ENCODE results near the gene DMRTB1. TPM values are rescaled to one million over a fixed set of nuclear protein-coding genes. Genes with fewer than 3 reads are reported as not detected.

Gene DMRTB1
- total RNA-seq, 1 donor from 2014 or later: not detected

DNA sequence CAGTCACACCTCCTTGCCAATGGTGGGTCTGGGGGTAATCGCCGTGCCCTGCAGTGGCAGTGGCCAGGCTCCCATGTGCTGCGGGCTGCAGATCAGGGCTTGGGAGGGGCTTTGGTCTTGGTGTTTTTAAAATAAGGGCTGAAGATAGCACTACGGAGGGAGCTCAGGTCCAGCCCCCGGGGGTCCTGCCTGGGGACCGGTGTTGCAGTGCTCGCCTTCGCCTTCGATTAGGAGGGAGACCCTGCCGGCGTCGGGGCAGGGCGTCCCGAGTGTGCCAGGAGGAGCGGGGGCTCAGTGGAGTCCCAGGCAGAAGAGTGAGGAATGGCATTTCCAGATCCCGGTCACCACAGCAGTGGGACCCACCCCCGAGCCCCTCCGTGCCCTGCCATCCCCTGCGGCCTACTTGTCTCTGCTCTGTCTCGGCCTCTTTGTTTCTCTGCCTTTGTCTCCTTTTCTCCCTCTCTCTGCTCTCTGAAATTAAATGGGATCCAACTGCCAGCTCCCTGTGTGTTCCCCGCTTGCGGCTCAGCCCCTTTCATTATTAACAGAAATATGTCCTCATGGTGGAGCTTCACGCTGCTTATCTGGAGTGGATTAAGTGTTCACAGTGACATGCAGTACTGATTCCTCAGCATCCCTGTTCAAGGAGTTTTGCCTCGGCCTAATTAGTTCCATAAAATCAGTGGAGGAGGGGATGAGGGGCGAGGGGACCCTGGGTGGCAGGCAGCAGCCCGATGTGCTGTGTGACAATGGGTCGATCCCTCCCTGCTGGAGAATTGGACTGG lies 44.4 kb downstream of the DMRTB1 start:
- Mint-ChIP-seq H3K27me3 (ENCODE audit: low read depth) (peaks cover 4% of the 10 kb centered on the region), H3K9me3 (ENCODE audit: low read depth) (no peaks in the 10 kb centered on the region), H3K27ac (ENCODE audit: unreplicated experiment) (no peak overlapping the region), H3K4me3 (ENCODE audit: unreplicated experiment) (no peak overlapping the region), H3K4me1 (ENCODE audit: low read depth) (peaks cover 10% of the 10 kb centered on the region), H3K36me3 (ENCODE audit: low read depth) (peaks cover 2% of the 10 kb centered on the region)
- TF ChIP-seq, protein P1, sequence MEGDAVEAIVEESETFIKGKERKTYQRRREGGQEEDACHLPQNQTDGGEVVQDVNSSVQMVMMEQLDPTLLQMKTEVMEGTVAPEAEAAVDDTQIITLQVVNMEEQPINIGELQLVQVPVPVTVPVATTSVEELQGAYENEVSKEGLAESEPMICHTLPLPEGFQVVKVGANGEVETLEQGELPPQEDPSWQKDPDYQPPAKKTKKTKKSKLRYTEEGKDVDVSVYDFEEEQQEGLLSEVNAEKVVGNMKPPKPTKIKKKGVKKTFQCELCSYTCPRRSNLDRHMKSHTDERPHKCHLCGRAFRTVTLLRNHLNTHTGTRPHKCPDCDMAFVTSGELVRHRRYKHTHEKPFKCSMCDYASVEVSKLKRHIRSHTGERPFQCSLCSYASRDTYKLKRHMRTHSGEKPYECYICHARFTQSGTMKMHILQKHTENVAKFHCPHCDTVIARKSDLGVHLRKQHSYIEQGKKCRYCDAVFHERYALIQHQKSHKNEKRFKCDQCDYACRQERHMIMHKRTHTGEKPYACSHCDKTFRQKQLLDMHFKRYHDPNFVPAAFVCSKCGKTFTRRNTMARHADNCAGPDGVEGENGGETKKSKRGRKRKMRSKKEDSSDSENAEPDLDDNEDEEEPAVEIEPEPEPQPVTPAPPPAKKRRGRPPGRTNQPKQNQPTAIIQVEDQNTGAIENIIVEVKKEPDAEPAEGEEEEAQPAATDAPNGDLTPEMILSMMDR (IDR thresholded peaks at IDR 0.05): no peak
- peak; percentile 76 for DNase-seq (ENCODE audit: low spot score)

DNA sequence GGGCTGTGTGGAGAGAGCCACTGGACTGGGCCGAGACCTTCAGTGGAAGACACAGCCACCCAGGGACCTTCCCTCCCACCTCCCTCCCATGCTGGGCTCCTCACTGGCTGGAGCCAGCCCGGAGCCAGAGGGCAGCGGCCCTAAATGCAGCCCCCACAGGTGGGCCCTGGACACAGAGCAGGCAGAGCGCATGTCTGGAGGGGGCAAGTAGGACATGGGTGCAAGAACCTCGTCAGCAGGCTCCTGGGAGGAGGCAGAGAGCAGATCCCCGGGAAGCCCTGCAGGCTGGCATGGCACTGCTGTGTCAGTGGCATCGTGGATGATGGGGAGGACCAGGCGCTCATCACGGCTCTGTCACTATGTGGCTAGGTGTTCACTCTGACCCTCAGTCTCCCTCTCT lies 45.7 kb downstream of the DMRTB1 start:
- Mint-ChIP-seq H3K4me1 (ENCODE audit: low read depth) (peaks cover 5% of the 10 kb centered on the region), H3K9me3 (ENCODE audit: low read depth) (no peaks in the 10 kb centered on the region), H3K4me3 (ENCODE audit: unreplicated experiment) (no peak overlapping the region), H3K27ac (ENCODE audit: unreplicated experiment) (no peak overlapping the region), H3K27me3 (ENCODE audit: low read depth) (peaks cover 4% of the 10 kb centered on the region), H3K36me3 (ENCODE audit: low read depth) (peaks cover 3% of the 10 kb centered on the region)
- TF ChIP-seq, protein P1 (IDR thresholded peaks at IDR 0.05): no peak
- DNase-seq (ENCODE audit: low spot score): no peak

- Mint-ChIP-seq H3K36me3 (ENCODE audit: low read depth) (peaks cover 3% of the 10 kb centered on the region), H3K9me3 (ENCODE audit: low read depth) (no peaks in the 10 kb centered on the region), H3K4me1 (ENCODE audit: low read depth) (peaks cover 6% of the 10 kb centered on the region), H3K27me3 (ENCODE audit: low read depth) (peaks cover 4% of the 10 kb centered on the region), H3K27ac (ENCODE audit: unreplicated experiment) (no peak overlapping the region), H3K4me3 (ENCODE audit: unreplicated experiment) (no peak overlapping the region)
- TF ChIP-seq, protein P1 (IDR thresholded peaks at IDR 0.05): no peak
- DNase-seq (ENCODE audit: low spot score): no peak
These were observed 46.2 kb downstream of the DMRTB1 start for GRCh38 chr1:53505401-53505800.

- Mint-ChIP-seq H3K27ac (ENCODE audit: unreplicated experiment) (no peak overlapping the region), H3K4me1 (ENCODE audit: low read depth) (peaks cover 10% of the 10 kb centered on the region), H3K4me3 (ENCODE audit: unreplicated experiment) (no peak overlapping the region), H3K27me3 (ENCODE audit: low read depth) (peaks cover 4% of the 10 kb centered on the region), H3K36me3 (ENCODE audit: low read depth) (peaks cover 4% of the 10 kb centered on the region), H3K9me3 (ENCODE audit: low read depth) (no peaks in the 10 kb centered on the region)
- TF ChIP-seq, protein P1 (IDR thresholded peaks at IDR 0.05): no peak
- no peak for DNase-seq (ENCODE audit: low spot score)
These were observed 46.7 kb downstream of the DMRTB1 start for GRCh38 chr1:53505891-53506290.

- Mint-ChIP-seq H3K9me3 (ENCODE audit: low read depth) (no peaks in the 10 kb centered on the region), H3K27me3 (ENCODE audit: low read depth) (no peaks in the 10 kb centered on the region), H3K36me3 (ENCODE audit: low read depth) (peaks cover 4% of the 10 kb centered on the region), H3K4me1 (ENCODE audit: low read depth) (peaks cover 14% of the 10 kb centered on the region), H3K27ac (ENCODE audit: unreplicated experiment) (no peak overlapping the region), H3K4me3 (ENCODE audit: unreplicated experiment) (no peak overlapping the region)
- no peak for DNase-seq (ENCODE audit: low spot score)
- TF ChIP-seq, protein P1 (IDR thresholded peaks at IDR 0.05): no peak
These were observed 47.3 kb downstream of the DMRTB1 start for GRCh38 chr1:53506355-53507050.

Measured in chondrocyte (in vitro differentiated cells).